Neural cell (in vitro differentiated cells): ENCODE measurements around the gene TIGD6. TPM values are rescaled to one million over a fixed set of nuclear protein-coding genes. Genes with fewer than 3 reads are reported as not detected.

Experiments used
- H2AFZ ChIP-seq: fragments of 200-600, 300-800 bp; sonication (generic), shearing (Covaris generic); 2 replicates; pipeline ENCODE4 v1.6.0; 2014; ENCODE audit warnings: low read depth, mild to moderate bottlenecking, antibody characterized with exemption, low read length, moderate library complexity
- H3F3A ChIP-seq: fragments of 200-600 bp; shearing (Covaris generic); 2 replicates; pipeline ENCODE4 v1.6.1; 2016; ENCODE audit warnings: mild to moderate bottlenecking, moderate library complexity, mixed read lengths, antibody characterized with exemption, low read length; ENCODE audit not compliant: insufficient read depth, poor library complexity, severe bottlenecking
- H3K27ac ChIP-seq: fragments of 200-600, 300-800 bp; sonication (generic), shearing (Covaris generic); 2 replicates; pipeline ENCODE4 v1.5.1; 2014; ENCODE audit warnings: mild to moderate bottlenecking, low read length, moderate library complexity
- H3K27me3 ChIP-seq: fragments of 300-800, 200-600 bp; sonication (generic), shearing (Covaris generic); 2 replicates; pipeline ENCODE4 v1.6.0; 2014; ENCODE audit warnings: mild to moderate bottlenecking, low read depth, low read length, moderate library complexity; ENCODE audit not compliant: insufficient read depth
- H3K36me3 ChIP-seq: fragments of 300-800, 200-600 bp; sonication (generic), shearing (Covaris generic); 2 replicates; pipeline ENCODE4 v1.5.1; 2014; ENCODE audit warnings: mild to moderate bottlenecking, antibody characterized with exemption, low read length, moderate library complexity; ENCODE audit not compliant: insufficient read depth
- H3K4me2 ChIP-seq: fragments of 300-800, 200-600 bp; sonication (generic), shearing (Covaris generic); 2 replicates; pipeline ENCODE4 v1.6.0; 2014; ENCODE audit warnings: mild to moderate bottlenecking, low read length
- H3K4me3 ChIP-seq: fragments of 300-800, 200-600 bp; sonication (generic), shearing (Covaris generic); 2 replicates; pipeline ENCODE4 v1.5.1; 2014; ENCODE audit warnings: mild to moderate bottlenecking, low read length, moderate library complexity
- H3K79me2 ChIP-seq: fragments of 200-600 bp; shearing (Covaris generic); replicated peaks from 2 replicates; pipeline ENCODE4 v1.6.0; 2014; ENCODE audit warnings: mild to moderate bottlenecking, low read length, moderate library complexity; ENCODE audit not compliant: insufficient read depth
- H3K9ac ChIP-seq: fragments of 300-800, 200-600 bp; sonication (generic), shearing (Covaris generic); 2 replicates; pipeline ENCODE4 v1.6.1; 2016; ENCODE audit warnings: mild to moderate bottlenecking, low read length, mixed read lengths
- H3K9me2 ChIP-seq: fragments of 200-600 bp; shearing (Covaris generic); 2 replicates; pipeline ENCODE4 v1.6.1; 2016; ENCODE audit warnings: mild to moderate bottlenecking, low read length, mixed read lengths; ENCODE audit not compliant: insufficient read depth
- H3K9me3 ChIP-seq: fragments of 200-600, 300-800 bp; sonication (generic), shearing (Covaris generic); 2 replicates; pipeline ENCODE4 v1.6.1; 2016; ENCODE audit warnings: mild to moderate bottlenecking, mixed run types, low read length, moderate library complexity, mixed read lengths
- H4K20me1 ChIP-seq: fragments of 200-600 bp; shearing (Covaris generic); 2 replicates; pipeline ENCODE4 v1.6.1; 2016; ENCODE audit warnings: mild to moderate bottlenecking, mixed run types; ENCODE audit not compliant: insufficient read depth
- EP300 ChIP-seq: fragments of 450-650 bp; conservative IDR thresholded peaks from 2 replicates; pipeline ENCODE4 v1.6.1; 2014; ENCODE audit warnings: antibody characterized with exemption, mild to moderate bottlenecking, moderate library complexity; ENCODE audit not compliant: poor library complexity, severe bottlenecking
- EZH2 ChIP-seq: fragments of 200-600, 300-800 bp; shearing (Covaris generic), sonication (generic); IDR thresholded peaks from 2 replicates; pipeline ENCODE4 v1.6.1; 2014; ENCODE audit warnings: antibody characterized with exemption, low read length, borderline replicate concordance, mild to moderate bottlenecking; ENCODE audit not compliant: insufficient read depth, poor library complexity, severe bottlenecking
- MXI1 ChIP-seq: fragments of 450-650 bp; conservative IDR thresholded peaks from 2 replicates; pipeline ENCODE4 v1.6.1; 2014; ENCODE audit warnings: antibody characterized with exemption, mild to moderate bottlenecking; ENCODE audit not compliant: poor library complexity, severe bottlenecking
- POLR2AphosphoS5 ChIP-seq: IDR thresholded peaks from 2 replicates; pipeline ENCODE4 v1.6.1; 2012
- RAD21 ChIP-seq: fragments of 450-650 bp; conservative IDR thresholded peaks from 2 replicates; pipeline ENCODE4 v1.6.1; 2014; ENCODE audit warnings: antibody characterized with exemption, mild to moderate bottlenecking, moderate library complexity
- SMC3 ChIP-seq: fragments of 450-650 bp; conservative IDR thresholded peaks from 2 replicates; pipeline ENCODE4 v1.6.1; 2014; ENCODE audit warnings: antibody characterized with exemption, mild to moderate bottlenecking, moderate library complexity; ENCODE audit not compliant: poor library complexity
- TAF1 ChIP-seq: IDR thresholded peaks from 2 replicates; pipeline ENCODE4 v1.6.1; 2012; ENCODE audit warnings: low read depth
- polyA plus RNA-seq: library from polyadenylated mRNA; depleted of rRNA; stranded (reverse); fragments of >200 nt; gene quantifications from 2 replicates; pipeline ENCODE4 v1.2.3, GENCODE V29; 2014
- TF ChIP-seq, protein P1 (sequence below): fragments of 450-650 bp; IDR thresholded peaks from 2 replicates; pipeline ENCODE4 v1.5.1; 2014; ENCODE audit warnings: antibody characterized with exemption, mild to moderate bottlenecking, moderate library complexity; ENCODE audit not compliant: poor library complexity, severe bottlenecking
- TF ChIP-seq, protein P2 (sequence below): IDR thresholded peaks from 2 replicates; pipeline ENCODE4 v1.6.1; 2012; ENCODE audit warnings: borderline replicate concordance

Gene TIGD6
- polyA plus RNA-seq, 1 donor from 2014 or later, result 6.5 TPM

DNA sequence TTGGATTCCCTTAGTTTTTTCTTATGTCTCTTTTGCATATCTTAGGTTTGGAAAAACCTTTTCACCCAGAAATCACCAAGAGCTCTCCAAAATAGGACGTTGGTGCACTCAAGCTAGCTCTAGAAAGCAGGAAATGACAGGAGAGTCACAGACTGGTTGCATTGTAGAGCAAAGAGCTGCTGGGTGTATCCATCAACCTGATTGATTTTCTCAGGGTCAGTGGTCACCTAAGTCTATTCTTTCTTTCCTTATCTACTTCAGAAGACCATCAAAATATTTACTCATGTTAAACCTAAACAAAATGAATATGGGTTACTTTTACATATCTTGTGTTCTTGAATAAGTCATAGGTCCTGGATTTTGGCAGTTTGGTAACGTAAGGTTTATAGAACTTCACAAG, 25.0 kb downstream of the TIGD6 start:
- Histone ChIP-seq H3K9me2 (no peaks in the 10 kb centered on the region), H3K27me3 (no peaks in the 10 kb centered on the region), H3K36me3 (no peaks in the 10 kb centered on the region), H3K4me2 (no peak overlapping the region), H3K27ac (no peak overlapping the region), H3K9ac (no peak overlapping the region), H4K20me1 (no peaks in the 10 kb centered on the region), H3K79me2 (no peaks in the 10 kb centered on the region), H3K4me3 (no peak overlapping the region), H2AFZ (no peak overlapping the region), H3F3A (no peaks in the 10 kb centered on the region), H3K9me3 (no peaks in the 10 kb centered on the region)
- TF ChIP-seq TAF1, result no peak
- TF ChIP-seq EP300, result no peak
- no peak for TF ChIP-seq POLR2AphosphoS5
- no peak for TF ChIP-seq RAD21
- TF ChIP-seq, protein P1, sequence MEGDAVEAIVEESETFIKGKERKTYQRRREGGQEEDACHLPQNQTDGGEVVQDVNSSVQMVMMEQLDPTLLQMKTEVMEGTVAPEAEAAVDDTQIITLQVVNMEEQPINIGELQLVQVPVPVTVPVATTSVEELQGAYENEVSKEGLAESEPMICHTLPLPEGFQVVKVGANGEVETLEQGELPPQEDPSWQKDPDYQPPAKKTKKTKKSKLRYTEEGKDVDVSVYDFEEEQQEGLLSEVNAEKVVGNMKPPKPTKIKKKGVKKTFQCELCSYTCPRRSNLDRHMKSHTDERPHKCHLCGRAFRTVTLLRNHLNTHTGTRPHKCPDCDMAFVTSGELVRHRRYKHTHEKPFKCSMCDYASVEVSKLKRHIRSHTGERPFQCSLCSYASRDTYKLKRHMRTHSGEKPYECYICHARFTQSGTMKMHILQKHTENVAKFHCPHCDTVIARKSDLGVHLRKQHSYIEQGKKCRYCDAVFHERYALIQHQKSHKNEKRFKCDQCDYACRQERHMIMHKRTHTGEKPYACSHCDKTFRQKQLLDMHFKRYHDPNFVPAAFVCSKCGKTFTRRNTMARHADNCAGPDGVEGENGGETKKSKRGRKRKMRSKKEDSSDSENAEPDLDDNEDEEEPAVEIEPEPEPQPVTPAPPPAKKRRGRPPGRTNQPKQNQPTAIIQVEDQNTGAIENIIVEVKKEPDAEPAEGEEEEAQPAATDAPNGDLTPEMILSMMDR, result no peak
- TF ChIP-seq, protein P2, sequence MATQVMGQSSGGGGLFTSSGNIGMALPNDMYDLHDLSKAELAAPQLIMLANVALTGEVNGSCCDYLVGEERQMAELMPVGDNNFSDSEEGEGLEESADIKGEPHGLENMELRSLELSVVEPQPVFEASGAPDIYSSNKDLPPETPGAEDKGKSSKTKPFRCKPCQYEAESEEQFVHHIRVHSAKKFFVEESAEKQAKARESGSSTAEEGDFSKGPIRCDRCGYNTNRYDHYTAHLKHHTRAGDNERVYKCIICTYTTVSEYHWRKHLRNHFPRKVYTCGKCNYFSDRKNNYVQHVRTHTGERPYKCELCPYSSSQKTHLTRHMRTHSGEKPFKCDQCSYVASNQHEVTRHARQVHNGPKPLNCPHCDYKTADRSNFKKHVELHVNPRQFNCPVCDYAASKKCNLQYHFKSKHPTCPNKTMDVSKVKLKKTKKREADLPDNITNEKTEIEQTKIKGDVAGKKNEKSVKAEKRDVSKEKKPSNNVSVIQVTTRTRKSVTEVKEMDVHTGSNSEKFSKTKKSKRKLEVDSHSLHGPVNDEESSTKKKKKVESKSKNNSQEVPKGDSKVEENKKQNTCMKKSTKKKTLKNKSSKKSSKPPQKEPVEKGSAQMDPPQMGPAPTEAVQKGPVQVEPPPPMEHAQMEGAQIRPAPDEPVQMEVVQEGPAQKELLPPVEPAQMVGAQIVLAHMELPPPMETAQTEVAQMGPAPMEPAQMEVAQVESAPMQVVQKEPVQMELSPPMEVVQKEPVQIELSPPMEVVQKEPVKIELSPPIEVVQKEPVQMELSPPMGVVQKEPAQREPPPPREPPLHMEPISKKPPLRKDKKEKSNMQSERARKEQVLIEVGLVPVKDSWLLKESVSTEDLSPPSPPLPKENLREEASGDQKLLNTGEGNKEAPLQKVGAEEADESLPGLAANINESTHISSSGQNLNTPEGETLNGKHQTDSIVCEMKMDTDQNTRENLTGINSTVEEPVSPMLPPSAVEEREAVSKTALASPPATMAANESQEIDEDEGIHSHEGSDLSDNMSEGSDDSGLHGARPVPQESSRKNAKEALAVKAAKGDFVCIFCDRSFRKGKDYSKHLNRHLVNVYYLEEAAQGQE, result no peak
- TF ChIP-seq EZH2, result no peak
- no peak for TF ChIP-seq MXI1
- no peak for TF ChIP-seq SMC3

DNA sequence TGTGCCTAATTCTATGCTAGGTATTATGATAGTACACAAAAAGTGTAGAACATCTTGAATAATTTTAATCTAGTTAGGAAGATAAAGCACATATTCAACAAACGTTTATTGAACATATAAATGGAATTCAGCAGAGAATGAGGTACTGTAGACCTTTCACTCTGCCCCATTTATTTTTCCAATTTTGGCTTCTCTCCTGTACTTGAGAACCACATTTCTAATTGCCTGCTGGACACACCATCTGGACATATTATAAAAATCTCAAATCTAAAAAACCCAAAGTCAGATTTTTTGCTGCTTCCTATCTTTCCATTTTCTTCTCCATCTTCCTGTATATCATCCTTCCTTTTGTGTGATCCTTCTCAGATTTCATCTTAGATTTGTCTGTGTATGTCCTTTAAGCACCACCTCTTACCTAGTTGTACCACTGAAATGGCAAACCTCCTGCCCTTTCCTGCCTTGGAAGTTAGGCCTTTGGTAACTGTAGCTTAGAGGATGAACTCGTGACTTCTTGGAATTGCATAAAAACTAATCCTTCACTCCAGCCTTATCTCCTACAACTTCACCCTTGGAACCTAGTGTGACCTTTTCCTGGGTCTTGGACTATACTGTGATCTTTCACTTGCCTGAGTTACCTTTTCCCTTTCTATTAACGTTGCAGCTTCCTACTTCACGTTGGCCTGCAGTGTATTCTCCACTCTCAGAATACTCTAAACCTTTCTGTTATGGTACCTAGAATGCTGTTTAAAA, 31.1 kb downstream of the TIGD6 start:
- no peaks in the 10 kb centered on the region for H3K9me3 ChIP-seq
- H4K20me1 ChIP-seq, result no peaks in the 10 kb centered on the region
- no peaks in the 10 kb centered on the region for H3K79me2 ChIP-seq
- no peak overlapping the region for H3K9ac ChIP-seq
- no peaks in the 10 kb centered on the region for H3K27me3 ChIP-seq
- TF ChIP-seq EP300 (no peak), EZH2 (no peak), POLR2AphosphoS5 (no peak), SMC3 (no peak), MXI1 (no peak), RAD21 (no peak), TAF1 (no peak)
- TF ChIP-seq, protein P2, result no peak
- TF ChIP-seq, protein P1, result no peak
- H3K36me3 ChIP-seq, result no peaks in the 10 kb centered on the region
- no peak overlapping the region for H3K4me2 ChIP-seq
- no peaks in the 10 kb centered on the region for H3K9me2 ChIP-seq
- no peak overlapping the region for H3K4me3 ChIP-seq
- no peaks in the 10 kb centered on the region for H3F3A ChIP-seq
- H2AFZ ChIP-seq, result no peak overlapping the region
- no peak overlapping the region for H3K27ac ChIP-seq
